GM21423 (cell line): ENCODE measurements around the gene HS1BP3.

ENCODE experiments used
- ATAC-seq: cut with Tn5 transposase; IDR thresholded peaks from one replicate; pipeline ENCODE4 v1.9.1; 2021; ENCODE audit warnings: mild to moderate bottlenecking, moderate library complexity; ENCODE audit not compliant: unreplicated experiment

Gene HS1BP3

DNA sequence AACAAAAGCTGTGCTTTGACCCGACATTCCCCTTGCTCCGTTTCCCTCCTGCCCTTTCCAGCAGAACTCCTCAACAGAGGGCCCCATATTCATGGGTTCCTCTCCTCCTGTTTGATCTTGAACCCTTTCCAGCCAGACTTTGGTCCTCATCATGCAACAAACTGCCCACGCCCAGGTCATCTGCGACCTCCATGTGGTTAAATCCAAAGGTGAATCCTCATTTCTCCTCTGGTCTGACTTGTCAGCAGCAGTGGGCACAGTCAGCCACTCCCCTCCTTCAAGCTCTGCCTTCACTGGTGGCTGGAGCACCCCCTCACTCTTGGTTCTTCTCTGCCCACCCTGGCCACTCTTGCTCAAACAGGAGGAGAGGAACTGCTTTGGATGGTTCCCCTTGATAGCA lies 2.7 kb downstream of the HS1BP3 start:
- no peak for ATAC-seq

DNA sequence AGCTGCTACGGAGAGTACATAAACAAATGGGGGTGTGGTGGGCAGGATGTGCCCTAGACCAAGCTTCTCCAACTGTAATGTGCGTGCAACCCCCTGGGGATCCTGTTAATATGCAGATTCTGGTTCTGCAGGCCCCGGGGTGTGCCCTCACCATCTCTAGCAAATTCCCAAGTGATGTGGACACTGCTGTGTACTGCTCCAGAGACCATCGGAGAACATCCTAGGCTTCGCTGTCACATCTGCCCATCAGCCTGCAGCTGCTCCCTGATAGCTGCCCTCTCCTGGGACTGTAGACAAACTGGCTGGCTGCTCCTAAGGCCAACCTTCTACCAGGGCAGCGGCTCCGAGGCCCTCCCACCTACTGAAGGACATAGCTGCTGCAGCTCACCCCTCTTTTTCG lies 3.2 kb downstream of the HS1BP3 start:
- ATAC-seq, result no peak

GRCh38 chr2:20647211-20647610 lies 3.7 kb downstream of the HS1BP3 start:
- no peak for ATAC-seq

DNA sequence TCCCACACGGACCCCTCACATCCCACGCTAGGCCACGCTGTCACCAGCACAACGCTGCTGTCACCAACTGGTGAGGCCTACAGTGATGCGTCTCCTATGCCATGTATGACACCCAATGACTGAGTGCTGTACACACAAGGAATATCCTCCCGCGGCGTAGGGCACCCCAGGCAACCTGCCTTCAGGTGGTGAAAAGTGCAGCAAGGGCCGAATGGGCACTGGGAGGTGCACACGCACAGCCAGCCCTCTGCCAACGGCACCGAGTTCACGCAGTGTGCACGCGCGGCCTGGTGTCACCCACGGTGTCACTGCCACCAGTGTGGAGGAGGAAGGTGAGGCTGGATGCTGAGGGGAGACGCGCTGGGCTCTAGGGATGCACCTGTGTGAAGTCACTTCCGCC lies 4.5 kb downstream of the HS1BP3 start:
- ATAC-seq, result no peak

GRCh38 chr2:20645761-20646160 lies 5.1 kb downstream of the HS1BP3 start:
- ATAC-seq, result no peak

DNA sequence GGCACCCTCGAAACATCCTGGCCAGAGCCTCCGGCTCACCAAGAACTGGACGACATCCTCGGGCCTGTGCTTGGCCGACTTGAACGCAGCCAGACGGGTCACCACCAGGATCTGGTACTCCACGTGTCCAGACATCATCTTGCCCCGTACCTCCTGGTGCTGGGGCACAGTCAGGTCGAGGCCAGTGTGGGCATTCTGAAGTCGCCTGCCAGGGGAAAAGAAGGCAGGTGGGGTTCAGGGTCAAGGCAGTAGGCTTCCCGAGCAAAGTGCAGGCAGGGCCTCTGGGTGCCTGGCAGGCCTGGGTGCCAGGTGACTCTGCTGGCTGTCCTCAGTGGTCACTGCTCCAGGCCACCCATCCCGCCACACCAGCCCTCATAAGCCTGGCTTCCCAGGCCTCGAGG lies 5.6 kb downstream of the HS1BP3 start:
- ATAC-seq, result no peak

DNA sequence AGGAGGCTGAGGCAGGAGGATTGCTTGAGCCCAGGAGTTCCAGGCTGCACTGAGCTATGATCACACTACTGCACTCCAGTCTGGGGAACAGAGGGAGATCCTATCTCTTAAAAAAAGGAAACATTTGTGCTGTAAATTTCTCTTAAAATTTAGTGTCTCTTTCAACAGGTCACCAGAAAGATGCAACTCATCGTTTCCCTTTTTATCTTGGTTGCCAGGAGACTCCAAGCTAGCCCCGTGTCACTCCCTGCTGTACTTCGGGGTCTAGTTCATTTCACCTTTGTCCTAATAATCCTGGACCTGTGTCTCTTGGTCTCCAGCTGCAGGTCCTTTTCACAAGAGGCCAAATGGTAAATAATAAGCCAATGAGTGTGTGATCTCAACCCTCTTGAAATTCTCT lies 7.1 kb downstream of the HS1BP3 start:
- no peak for ATAC-seq

- no peak for ATAC-seq
These were observed 7.8 kb downstream of the HS1BP3 start for GRCh38 chr2:20643060-20643459.

GRCh38 chr2:20642055-20642971 lies 8.6 kb downstream of the HS1BP3 start:
- peak; percentile 95 for ATAC-seq

GRCh38 chr2:20641123-20641985 lies 9.5 kb downstream of the HS1BP3 start:
- no peak for ATAC-seq

- ATAC-seq, result no peak
These were observed 10.3 kb downstream of the HS1BP3 start for GRCh38 chr2:20640411-20641122.

DNA sequence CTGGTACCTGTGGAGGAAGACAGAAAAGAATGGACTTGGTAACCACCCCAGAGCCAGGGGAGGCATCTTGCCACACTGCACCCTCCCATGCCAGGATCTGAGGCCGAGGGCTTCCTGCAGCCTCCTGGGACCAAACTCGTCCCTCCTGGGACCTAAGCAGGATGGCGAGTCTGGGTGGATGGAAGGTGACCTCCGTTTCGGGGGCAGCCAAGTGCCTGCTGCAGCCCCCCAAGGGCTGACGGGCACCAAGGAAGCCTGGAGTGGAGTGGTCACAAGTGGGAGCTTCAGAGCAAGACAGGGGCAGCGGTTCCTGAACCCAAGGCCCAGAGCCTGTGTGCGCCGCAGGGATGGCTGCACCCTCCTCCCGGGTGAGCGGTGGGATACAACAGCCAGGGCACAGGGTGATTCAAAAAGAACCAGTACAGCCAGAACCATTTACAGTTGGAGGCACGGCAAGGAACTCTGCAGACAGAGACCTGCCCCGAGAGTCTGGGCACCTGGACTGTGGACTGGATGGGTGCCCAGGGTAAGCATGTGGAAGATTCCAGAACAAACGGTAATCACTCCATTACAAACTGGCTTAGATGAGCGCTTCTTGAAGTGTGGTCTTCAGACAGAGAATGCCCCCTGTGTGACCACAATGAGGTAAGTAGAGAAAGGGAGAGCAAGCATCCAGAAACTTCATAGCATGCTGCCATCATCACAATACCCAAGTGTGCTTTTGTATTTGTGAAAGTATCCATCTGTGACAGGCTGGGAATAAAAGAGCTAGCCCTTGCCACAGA lies 12.1 kb downstream of the HS1BP3 start:
- ATAC-seq, result no peak

GRCh38 chr2:20638014-20638413 lies 12.9 kb downstream of the HS1BP3 start:
- ATAC-seq, result no peak

GRCh38 chr2:20637147-20637546 lies 13.8 kb downstream of the HS1BP3 start:
- ATAC-seq, result no peak

GRCh38 chr2:20635675-20636584 lies 15.0 kb downstream of the HS1BP3 start:
- peak; percentile 80 for ATAC-seq

DNA sequence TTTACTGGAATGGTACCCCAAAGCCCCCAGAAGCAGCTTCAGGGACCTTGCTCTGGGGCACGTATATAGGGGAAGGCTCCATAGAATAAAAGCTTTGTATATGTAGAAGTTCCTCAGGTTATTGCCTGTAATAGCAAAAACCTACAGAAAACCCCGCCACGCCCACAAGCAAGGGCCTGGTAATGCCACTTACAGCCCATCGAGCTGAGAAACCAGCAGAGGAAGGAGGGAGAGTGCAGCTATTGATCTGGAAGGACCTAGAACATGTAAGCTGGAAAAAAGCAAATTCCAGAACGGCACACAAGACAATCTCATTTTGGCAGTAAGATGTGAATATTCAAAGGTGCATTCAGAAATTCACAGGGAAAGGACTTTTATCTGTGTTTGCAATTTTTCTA lies 15.8 kb downstream of the HS1BP3 start:
- ATAC-seq, result no peak

- ATAC-seq, result no peak
These were observed 16.3 kb downstream of the HS1BP3 start for GRCh38 chr2:20634507-20635112.

- ATAC-seq, result peak; percentile 40
These were observed 16.9 kb downstream of the HS1BP3 start for GRCh38 chr2:20633794-20634506.
